M059J (cell line): ENCODE measurements around the gene CCR9. TPM values are rescaled to one million over a fixed set of nuclear protein-coding genes. Genes with fewer than 3 reads are reported as not detected.
"Not testable (repeated sequence)": the region's sequence is repeated elsewhere in the genome, so short reads cannot be mapped to it uniquely, and the experiment has no call there.

Source experiments
- DNase-seq: peaks from one replicate; pipeline ENCODE4 v3.0.0-alpha.2; 2012; ENCODE audit warnings: low read depth
- total RNA-seq: library from RNA; depleted of rRNA; stranded (reverse); fragments of >200 nt; shearing (Covaris generic); gene quantifications from 2 replicates; pipeline ENCODE4 v1.2.3, GENCODE V29; 2014; rRNA removed

The CCR9 gene
- not detected in 2 replicates for total RNA-seq

- DNase-seq: no peak
Measured at GRCh38 chr3:45885979-45886705, at the start of gene CCR9. Gene CCR9 (plus strand): TSS chr3:45886543. CDS start chr3:45894934, 8,391 bp downstream.

GRCh38 chr3:45838466-45838865 is 47.9 kb upstream of the CCR9 start:
- no peak for DNase-seq

GRCh38 chr3:45841420-45841756 is 45.0 kb upstream of the CCR9 start:
- DNase-seq: peak; percentile 38

DNA sequence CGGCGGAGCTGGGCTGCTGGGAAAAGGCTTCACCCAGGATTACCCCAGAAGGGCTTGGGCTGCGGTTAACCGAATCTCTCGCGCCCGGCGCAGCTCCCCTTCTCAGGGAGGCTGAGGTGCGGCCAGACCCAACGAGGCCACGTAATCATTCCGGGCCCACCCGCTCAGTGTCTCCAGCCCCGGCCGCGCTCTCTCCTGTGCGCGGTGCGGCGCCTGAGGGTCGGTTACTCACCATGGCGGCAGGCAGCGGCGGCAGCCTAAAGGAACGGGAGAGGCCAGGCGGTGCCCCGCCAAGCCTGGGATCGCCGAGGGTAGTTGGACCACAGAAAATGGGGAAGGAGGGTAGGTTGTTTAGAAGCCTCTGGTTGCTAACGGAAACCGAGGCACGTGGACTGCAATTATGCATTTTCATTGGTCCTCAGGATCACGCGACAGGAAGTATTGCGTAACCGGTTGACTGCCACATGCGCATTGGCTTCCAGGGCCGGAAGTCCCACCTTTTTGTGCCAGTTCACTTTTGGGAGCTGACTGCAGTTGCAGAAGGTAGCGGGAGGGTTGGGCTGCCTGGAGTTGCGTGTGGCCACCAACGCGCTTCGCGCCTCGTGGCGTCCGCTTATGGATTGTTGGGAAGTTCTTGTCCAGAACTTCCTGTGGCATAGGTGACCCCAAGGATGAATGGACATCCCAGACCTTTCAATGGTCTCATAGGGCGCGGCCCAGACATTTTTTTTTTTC is 44.4 kb upstream of the CCR9 start, which contains the start of gene LZTFL1:
TSS of gene LZTFL1 (minus strand) at position 363 of the 735 bp plus-strand sequence. CDS start at position 235, 128 bp downstream.
- DNase-seq: peak; percentile 95

DNA sequence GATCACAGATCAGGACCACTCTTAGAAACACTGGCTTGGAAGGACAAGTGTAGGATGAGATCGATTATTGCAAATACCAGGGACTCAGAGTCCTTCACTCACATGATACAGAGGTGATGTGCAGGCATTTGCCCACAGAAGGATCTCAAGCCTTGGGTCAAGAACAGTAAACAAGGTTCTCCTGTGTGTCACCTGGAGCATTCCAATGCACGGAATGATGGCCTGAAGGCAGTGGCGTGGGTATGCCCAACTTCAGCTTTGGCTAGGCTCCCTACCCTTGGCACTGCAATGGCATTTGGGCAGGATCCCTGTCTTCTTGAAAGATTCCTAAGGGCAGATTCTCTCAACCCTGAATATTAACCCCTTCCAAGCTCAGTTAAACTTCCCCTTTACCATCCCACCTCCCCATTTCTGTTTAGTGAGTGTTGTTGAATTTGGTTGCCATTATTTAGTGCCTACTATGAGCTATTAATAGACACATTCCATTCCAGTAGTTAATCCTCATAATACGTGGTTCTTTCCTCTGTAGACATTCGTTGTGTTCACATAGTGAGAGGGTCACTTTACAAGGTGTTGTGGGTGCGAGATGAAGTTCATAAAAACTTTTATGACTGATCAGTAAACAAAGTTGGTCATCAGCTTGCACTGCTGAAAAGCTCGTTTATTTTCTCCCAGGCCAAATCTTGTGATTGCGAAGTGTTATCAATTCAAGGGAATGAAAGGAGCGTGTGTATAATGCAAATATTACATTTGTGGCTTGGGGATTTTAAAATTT is 43.3 kb upstream of the CCR9 start:
- DNase-seq: no peak

- DNase-seq: no peak
Measured at GRCh38 chr3:45844616-45845015, 41.7 kb upstream of the CCR9 start.

DNA sequence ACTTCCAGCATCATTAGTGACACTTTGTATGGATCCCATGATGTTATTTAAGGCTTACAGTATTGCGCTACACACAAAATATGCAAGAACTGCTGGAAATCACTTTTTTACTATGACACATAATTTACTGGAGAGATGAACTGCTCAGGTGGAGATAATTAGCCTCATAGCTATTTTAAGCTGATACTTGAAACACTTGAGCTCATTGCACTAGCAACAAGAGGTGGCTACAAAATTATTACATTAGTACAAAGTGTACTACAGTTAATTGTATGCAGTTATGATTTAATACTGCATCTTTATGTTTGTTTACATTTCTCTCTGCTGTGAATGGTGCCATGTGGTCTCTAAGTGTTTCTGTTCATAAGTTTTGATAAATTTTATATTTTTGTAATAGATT is 38.0 kb upstream of the CCR9 start:
- DNase-seq: no peak

- DNase-seq: no peak
Measured at GRCh38 chr3:45852828-45853227, 33.5 kb upstream of the CCR9 start.

DNA sequence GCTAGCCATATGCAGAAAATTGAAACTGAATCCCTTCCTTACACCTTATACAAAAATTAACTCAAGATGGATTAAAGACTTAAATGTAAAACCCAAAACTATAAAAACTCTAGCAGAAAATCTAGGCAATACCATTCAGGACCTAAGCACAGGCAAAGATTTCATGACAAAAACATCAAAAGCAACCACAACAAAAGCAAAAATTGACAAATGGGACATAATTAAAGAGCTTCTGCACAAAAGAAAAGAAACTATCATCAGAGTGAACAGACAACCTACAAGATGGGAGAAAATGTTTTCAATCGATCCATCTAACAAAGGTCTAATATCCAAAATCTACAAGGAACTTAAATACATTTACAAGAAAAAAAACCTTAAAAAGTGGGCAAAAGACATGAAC is 30.0 kb upstream of the CCR9 start:
- not testable (repeated sequence) for DNase-seq

DNA sequence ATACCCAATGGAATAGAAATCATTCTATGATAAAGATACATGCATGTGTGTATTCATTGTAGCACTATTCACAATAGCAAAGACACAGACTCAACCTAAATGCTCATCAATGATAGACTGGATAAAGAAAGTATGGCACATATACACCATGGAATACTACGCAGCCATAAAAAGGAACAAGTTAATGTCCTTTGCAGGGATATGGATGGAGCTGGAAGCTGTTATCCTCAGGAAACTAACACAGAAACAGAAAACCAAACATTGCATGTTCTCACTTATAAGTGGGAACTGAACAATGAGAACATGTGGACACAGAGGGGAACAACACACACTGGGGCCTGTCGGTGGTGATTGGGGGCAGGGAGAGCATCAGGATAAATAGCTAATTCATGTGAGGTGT is 29.3 kb upstream of the CCR9 start:
- not testable (repeated sequence) for DNase-seq

DNA sequence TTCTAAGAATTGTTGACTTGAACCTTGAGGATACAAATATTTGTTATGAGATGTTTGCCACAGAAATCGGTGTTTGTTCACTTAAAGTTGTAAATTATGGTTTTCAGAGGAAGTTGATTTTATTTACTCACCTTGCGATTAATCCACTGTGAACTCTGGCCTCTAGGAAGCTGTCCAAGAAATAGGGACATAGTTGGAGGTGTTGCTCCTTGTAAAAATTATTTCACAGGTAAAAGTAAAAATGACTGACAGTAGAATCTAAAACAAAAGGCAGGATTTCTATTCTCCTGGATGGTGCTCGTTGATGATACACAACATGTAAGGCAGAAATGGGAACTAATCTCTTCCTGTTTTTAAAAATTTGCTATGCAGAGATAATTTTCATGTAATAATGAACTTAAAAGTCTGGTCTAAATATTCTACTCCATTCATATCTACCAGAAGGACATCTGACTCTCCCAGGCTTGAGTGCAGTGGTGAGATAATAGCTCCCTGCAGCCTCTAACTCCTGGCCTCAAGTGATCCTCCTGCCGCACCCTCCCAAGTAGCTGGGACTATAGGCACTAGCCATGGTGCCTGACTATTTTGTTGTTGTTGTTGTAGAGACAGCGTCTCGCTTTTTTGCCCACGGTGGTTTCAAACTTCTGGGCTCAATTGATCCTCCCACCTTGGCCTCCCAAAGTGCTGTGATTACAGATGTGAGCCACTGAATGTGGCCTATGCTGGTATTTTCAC is 27.4 kb upstream of the CCR9 start:
- no peak for DNase-seq

DNA sequence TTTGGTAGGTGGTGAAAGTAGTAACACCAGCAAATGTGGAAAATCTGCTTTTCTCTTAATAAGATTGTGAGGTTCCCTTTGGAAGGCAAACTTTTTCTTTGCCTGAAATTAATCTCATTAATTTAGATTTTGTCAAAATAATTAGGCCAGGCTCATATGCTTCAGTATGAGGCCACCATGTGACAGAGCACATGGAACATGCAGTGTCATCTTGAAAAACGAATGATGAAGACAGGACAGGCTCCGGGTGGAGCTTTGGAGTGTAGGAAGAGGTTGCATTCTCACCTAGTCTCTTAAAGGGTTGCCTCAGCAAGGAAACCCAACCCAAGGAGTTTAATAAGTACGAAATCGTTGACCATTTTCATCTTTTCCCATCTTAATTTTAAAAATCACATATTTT is 25.9 kb upstream of the CCR9 start:
- no peak for DNase-seq

GRCh38 chr3:45861043-45861719 is 25.2 kb upstream of the CCR9 start:
- no peak for DNase-seq

DNA sequence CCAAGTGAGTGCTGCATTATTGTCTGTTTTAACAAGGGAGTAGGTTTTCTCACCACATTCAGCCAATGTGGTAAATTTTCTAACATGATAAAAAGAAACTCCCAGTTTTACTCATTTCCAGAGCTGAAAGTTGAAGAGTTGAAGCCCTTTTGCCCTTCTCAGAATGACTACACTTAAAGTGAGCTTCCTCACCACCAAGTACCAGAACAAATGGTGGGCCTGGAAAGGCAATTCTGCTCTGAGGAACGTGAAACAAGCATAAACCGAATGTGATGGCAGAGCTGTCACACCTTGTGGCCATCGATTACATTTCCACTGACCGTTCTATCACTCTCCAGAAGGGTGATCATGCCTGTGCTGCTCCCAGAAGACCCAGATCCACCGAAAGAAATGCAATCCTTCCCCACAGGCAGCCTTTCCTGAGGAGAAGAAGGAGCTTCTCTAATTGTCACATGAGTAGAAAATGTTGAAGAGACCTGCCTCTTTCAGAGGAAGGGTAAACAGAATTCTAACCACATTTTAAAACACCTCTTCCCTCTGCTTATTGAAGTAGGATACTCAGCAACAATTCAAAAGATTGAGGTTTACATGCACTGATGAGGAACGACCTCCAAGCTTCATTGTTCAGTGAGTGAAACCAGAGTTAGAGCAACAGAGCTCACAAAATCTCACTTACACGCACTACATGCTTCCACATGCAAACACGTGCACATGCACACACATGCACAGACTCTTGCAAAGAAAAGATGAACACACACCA is 21.4 kb upstream of the CCR9 start:
- DNase-seq: no peak

- DNase-seq: no peak
Measured at GRCh38 chr3:45865563-45865962, 20.8 kb upstream of the CCR9 start.

DNA sequence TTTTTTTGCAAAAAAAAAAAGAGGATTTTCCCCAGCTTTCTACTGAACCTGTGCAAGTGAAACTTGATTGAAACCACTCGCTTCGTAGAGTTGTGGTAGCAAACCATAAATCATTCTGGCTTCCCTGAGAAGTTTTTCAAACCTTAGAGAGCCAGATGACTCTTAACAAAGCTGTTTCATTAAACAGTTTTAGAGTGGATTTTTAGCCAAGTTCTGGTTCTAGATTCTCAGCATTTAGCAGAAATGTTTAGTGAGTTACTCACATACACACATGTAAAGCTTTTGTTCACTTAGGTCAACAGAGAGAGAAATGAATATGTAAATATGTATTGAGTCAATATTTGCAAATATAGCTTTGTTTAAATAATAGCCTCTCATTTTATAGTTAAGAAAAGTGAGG is 18.1 kb upstream of the CCR9 start:
- DNase-seq: no peak

- DNase-seq: no peak
Measured at GRCh38 chr3:45868650-45869049, 17.7 kb upstream of the CCR9 start.

DNA sequence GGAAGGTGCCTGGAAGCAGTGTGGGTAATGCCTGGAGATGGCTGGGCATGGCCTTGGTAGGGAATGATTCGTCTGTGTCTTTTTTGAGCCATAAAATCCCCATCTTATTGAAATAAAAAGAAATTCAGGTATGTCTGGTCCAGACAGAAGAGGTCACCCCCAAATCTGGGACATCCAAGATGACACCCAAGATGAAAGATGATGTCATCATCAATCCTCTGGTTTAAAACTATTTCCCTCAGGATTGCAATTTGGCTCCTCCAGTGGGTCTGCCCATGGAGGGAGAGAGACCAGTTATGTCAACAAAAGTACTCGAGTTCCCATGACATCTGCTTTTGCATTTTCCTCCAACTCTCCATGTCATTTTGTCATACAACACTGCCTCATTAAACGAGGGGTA is 16.7 kb upstream of the CCR9 start:
- DNase-seq: no peak

- DNase-seq: no peak
Measured at GRCh38 chr3:45870099-45870498, 16.2 kb upstream of the CCR9 start.

DNA sequence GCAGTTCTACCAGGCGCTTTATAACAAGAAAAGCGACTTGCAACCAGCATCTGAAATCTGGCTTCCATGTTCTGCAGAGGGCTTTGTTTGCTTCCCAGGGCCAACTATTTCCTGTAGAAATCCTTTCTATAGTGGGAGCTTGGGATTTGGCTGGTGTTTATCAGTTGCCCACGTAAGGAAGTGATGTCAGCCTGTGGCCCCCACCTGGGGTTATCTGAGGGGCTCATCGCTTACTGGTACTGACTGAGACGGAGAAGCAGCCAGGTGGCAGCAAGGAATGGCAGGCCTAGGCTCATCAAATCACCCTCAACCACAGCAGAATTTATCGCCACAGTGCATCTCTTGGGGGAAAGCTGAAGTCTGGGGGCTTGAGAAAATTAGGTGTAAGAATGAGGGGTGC is 14.6 kb upstream of the CCR9 start:
- no peak for DNase-seq

DNA sequence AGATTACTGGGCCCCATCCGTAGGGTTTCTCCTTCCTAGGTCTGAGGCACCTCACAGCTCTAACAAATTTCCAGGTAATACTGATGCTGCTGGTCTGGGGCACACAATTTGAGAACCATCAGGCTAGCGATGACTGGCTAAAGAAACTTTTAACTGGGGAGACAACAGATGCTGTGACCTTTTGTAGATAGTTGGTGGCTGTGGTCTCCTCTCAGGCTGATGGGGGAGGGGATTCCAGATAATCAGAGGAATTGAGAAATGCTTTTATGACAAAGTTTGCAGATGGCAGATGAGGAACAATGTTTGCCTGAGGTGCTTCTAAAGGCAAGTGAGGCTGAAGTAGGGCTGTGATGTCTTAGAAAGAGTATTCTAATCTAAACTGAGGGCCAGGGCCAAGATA is 13.8 kb upstream of the CCR9 start:
- DNase-seq: no peak
